Natural killer cell (primary cell): Measurements from ENCODE around the gene GNG8. TPM values are rescaled to one million over a fixed set of nuclear protein-coding genes. Genes with fewer than 3 reads are reported as not detected.

Source experiments
- ATAC-seq, 3 donors: fragments of 150-1000 bp in 2 of 3; fragments of 200-7000 bp in 1 of 3; cut with Tn5 transposase; 1 replicate in 1 of 3; 2 replicates in 2 of 3; pipeline ENCODE4 v1.10.0; 2021; ENCODE audit warnings: mild to moderate bottlenecking in 2 of 3, moderate library complexity in 2 of 3
- DNase-seq, 2 donors: peaks; one replicate each; pipeline versions ENCODE4 v3.0.0 to v3.0.0-alpha.2; 2013 to 2021; ENCODE audit warnings: mixed read lengths in 1 of 2
- H3K27ac ChIP-seq: one replicate; pipeline ENCODE4 v1.5.1; 2013; ENCODE audit warnings: mild to moderate bottlenecking, low read length
- H3K27me3 ChIP-seq: one replicate; pipeline ENCODE4 v1.6.1; 2013; ENCODE audit warnings: low read length; ENCODE audit not compliant: control insufficient read depth, insufficient read depth
- H3K36me3 ChIP-seq: one replicate; pipeline ENCODE4 v1.6.1; 2013; ENCODE audit warnings: low read length; ENCODE audit not compliant: control insufficient read depth, insufficient read depth
- H3K4me1 ChIP-seq: one replicate; pipeline ENCODE4 v1.6.1; 2013; ENCODE audit warnings: low read length; ENCODE audit not compliant: control insufficient read depth, insufficient read depth
- H3K4me3 ChIP-seq: one replicate; pipeline ENCODE4 v1.5.1; 2013; ENCODE audit warnings: low read length
- H3K9me3 ChIP-seq: one replicate; pipeline ENCODE4 v1.6.1; 2013; ENCODE audit warnings: low read length; ENCODE audit not compliant: control insufficient read depth, insufficient read depth
- H3K27ac Mint-ChIP-seq, 2 donors: one replicate each; pipeline ENCODE4 v1.8.0; 2022; ENCODE audit warnings: mild to moderate bottlenecking in 2 of 2, mixed read lengths in 2 of 2, moderate library complexity in 1 of 2
- H3K27me3 Mint-ChIP-seq, 2 donors: one replicate each; pipeline ENCODE4 v1.8.0; 2022; ENCODE audit warnings: low read depth in 2 of 2, mixed read lengths in 2 of 2
- H3K36me3 Mint-ChIP-seq: one replicate; pipeline ENCODE4 v1.8.0; 2022; ENCODE audit warnings: mixed read lengths
- H3K4me1 Mint-ChIP-seq, 2 donors: one replicate each; pipeline ENCODE4 v1.8.0; 2022; ENCODE audit warnings: mixed read lengths in 2 of 2
- H3K4me3 Mint-ChIP-seq: one replicate; pipeline ENCODE4 v1.8.0; 2022; ENCODE audit warnings: mild to moderate bottlenecking, moderate library complexity, mixed read lengths
- H3K9me3 Mint-ChIP-seq, 2 donors: one replicate each; pipeline ENCODE4 v1.8.0; 2022; ENCODE audit warnings: mixed read lengths in 2 of 2
- WGBS: methylation state at CpG from one replicate; pipeline ENCODE4 v1.1.7; 2013; ENCODE audit warnings: missing lambda C conversion rate; ENCODE audit not compliant: insufficient coverage; 5-methylcytosine and 5-hydroxymethylcytosine counted together
- intact Hi-C: fragments of 100-400 bp; cut with micrococcal nuclease; formaldehyde crosslinking; loops from one replicate; pipeline ENCODE4 v1.14.2; 2022
- total RNA-seq, 4 donors: library from RNA; stranded (reverse); fragments of 120-200 nt in 1 of 4; gene quantifications; one replicate each; pipeline versions ENCODE4 v1.2.3 to v1.2.4, GENCODE V29; 2013 to 2022
- TF ChIP-seq, protein P1 (sequence below): fragments of 200-600 bp; IDR thresholded peaks from one replicate; pipeline ENCODE4 v1.8.0; 2022; ENCODE audit warnings: antibody characterized with exemption

The GNG8 gene
- total RNA-seq, 3 donors from 2014 or later (not counting 1 experiment from before 2014, with no cell fraction given) = not detected

DNA sequence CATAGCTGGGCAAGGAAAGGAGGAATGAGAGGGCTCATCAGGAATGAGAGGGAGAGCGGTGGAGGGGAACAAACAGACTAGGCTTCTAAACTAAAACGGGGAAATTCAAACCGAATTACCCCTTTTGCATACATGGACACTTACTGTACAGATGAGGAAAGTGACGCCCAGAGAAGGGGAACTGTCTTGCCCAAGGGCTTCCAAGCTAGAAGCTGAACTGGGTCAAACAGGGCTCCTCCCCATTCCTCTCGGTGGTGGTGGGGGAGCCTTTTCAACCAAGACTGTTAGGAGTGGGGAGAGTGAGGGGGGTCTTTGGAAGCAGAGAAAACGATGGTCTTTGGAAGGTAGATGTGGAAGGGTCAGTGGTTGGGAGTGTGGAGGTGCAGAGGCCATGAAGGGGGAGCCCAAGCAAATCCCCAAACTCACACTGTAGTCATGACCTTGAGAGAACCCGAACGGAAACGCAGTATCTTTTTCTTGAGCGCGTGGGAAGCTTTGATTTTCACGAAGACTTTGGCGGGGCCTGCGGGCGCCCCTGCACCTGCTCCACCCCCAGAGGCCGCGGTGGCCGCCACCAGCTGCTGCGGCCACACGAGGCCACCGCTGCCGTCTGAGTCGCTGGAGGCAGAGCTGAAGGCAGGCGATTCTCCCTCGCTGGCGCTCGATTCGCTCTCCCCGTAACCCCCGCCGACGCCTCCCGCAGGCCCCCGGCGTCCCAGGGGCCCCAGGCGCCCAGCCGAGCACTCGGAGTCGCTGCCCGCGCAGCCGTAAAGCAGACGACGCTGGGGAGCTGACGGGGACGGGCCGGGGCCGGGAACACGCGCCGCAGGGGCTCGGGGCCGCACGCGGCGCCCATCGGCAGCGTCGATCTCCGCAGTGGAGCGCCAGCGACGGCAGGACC is 12.3 kb upstream of the GNG8 start:
- H3K9me3 Mint-ChIP-seq = no peaks in the 10 kb centered on the region
- H3K4me3 Mint-ChIP-seq = no peak overlapping the region
- peaks cover 43 to 45% of the 10 kb centered on the region in 2 donors for H3K27me3 Mint-ChIP-seq
- 21% methylated on average over 62 of the region's 63 CpGs for WGBS
- H3K27ac ChIP-seq = no peak overlapping the region
- ATAC-seq (no peak), DNase-seq (peak in 1 of 2 donors; percentile 50)
- no peak overlapping the region for H3K27ac Mint-ChIP-seq
- no peaks in the 10 kb centered on the region for H3K36me3 Mint-ChIP-seq
- H3K4me3 ChIP-seq = no peak overlapping the region
- H3K9me3 ChIP-seq = peaks cover 5% of the 10 kb centered on the region
- peaks cover 19% of the 10 kb centered on the region for H3K27me3 ChIP-seq
- H3K36me3 ChIP-seq = no peaks in the 10 kb centered on the region
- TF ChIP-seq, protein P1, sequence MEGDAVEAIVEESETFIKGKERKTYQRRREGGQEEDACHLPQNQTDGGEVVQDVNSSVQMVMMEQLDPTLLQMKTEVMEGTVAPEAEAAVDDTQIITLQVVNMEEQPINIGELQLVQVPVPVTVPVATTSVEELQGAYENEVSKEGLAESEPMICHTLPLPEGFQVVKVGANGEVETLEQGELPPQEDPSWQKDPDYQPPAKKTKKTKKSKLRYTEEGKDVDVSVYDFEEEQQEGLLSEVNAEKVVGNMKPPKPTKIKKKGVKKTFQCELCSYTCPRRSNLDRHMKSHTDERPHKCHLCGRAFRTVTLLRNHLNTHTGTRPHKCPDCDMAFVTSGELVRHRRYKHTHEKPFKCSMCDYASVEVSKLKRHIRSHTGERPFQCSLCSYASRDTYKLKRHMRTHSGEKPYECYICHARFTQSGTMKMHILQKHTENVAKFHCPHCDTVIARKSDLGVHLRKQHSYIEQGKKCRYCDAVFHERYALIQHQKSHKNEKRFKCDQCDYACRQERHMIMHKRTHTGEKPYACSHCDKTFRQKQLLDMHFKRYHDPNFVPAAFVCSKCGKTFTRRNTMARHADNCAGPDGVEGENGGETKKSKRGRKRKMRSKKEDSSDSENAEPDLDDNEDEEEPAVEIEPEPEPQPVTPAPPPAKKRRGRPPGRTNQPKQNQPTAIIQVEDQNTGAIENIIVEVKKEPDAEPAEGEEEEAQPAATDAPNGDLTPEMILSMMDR = no peak
- H3K4me1 ChIP-seq = no peaks in the 10 kb centered on the region
- peaks cover 0 to 7% of the 10 kb centered on the region in 2 donors for H3K4me1 Mint-ChIP-seq
- intact Hi-C loops = no loop called here

DNA sequence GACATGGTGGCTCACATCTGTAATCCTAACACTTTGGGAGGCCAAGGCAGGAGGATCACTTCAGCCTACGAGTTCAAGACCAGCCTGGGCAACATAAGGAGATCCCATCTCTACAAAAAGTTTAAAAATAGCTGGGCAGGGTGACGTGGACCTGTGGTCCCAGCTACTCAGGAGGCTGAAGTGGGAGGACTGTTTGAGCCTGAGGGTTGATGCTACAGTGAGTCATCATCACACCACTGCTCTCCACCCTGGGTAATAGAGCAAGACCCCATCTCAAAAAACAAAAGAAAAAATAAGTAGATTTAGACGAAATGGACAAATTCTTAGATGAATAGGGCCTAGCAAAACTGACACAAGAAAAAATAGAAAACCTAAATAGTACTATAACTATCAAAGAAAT is 10.4 kb upstream of the GNG8 start:
- peaks cover 0 to 7% of the 10 kb centered on the region in 2 donors for H3K4me1 Mint-ChIP-seq
- Histone ChIP-seq H3K9me3 (peaks cover 5% of the 10 kb centered on the region), H3K27ac (no peak overlapping the region), H3K36me3 (no peaks in the 10 kb centered on the region), H3K4me1 (no peaks in the 10 kb centered on the region), H3K27me3 (peaks cover 19% of the 10 kb centered on the region), H3K4me3 (no peak overlapping the region)
- H3K9me3 Mint-ChIP-seq = no peaks in the 10 kb centered on the region
- H3K36me3 Mint-ChIP-seq = no peaks in the 10 kb centered on the region
- DNase-seq (no peak), ATAC-seq (no peak)
- intact Hi-C loops = no loop called here
- H3K27me3 Mint-ChIP-seq = peaks cover 43 to 46% of the 10 kb centered on the region in 2 donors
- 67% methylated on average over 1 of the region's 3 CpGs for WGBS
- TF ChIP-seq, protein P1 = no peak
- no peak overlapping the region for H3K4me3 Mint-ChIP-seq
- no peak overlapping the region for H3K27ac Mint-ChIP-seq

DNA sequence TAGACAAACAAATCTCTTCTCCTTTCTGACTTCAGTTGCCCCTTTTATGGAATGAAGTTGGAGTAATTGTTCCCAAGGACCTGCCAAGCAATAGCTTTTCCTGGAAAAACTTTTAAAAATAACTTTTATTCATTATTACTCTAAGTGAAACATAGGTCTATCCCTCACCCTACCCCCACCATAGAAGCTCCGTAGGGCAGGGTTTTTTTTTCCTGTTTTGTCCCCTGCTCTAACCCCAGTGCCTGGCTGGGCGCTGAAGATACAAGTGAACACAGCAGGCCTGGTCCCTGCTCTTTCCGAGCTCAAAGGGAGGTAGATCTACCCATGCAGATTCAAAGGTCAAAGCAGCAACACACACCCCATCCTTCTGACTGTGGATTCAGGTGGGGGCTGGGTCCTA is 8.7 kb upstream of the GNG8 start:
- Mint-ChIP-seq H3K27me3 (peaks cover 34 to 36% of the 10 kb centered on the region in 2 donors), H3K36me3 (no peaks in the 10 kb centered on the region), H3K4me3 (no peak overlapping the region), H3K4me1 (peaks cover 0 to 7% of the 10 kb centered on the region in 2 donors), H3K9me3 (no peaks in the 10 kb centered on the region), H3K27ac (no peak overlapping the region)
- no peak overlapping the region for H3K4me3 ChIP-seq
- peaks cover 5% of the 10 kb centered on the region for H3K9me3 ChIP-seq
- DNase-seq (no peak), ATAC-seq (no peak)
- peaks cover 5% of the 10 kb centered on the region for H3K4me1 ChIP-seq
- TF ChIP-seq, protein P1 = no peak
- 84% methylated on average over 3 of the region's 3 CpGs for WGBS
- intact Hi-C loops = no loop called here
- peaks cover 21% of the 10 kb centered on the region for H3K27me3 ChIP-seq
- no peak overlapping the region for H3K27ac ChIP-seq
- H3K36me3 ChIP-seq = no peaks in the 10 kb centered on the region
